PFSK-1 (cell line): ENCODE measurements around the gene ZNF746.

Source experiments
- FOXP2 ChIP-seq: optimal IDR thresholded peaks from 2 replicates; pipeline ENCODE3; 2011; ENCODE audit warnings: borderline replicate concordance, control low read depth, inconsistent platforms; ENCODE audit not compliant: insufficient read depth; ENCODE audit errors: extremely low read length, extremely low read depth
- TAF1 ChIP-seq: IDR thresholded peaks from 2 replicates; pipeline ENCODE4 v1.6.1; 2012; ENCODE audit warnings: low read length, control low read depth, borderline replicate concordance; ENCODE audit not compliant: insufficient read depth

DNA sequence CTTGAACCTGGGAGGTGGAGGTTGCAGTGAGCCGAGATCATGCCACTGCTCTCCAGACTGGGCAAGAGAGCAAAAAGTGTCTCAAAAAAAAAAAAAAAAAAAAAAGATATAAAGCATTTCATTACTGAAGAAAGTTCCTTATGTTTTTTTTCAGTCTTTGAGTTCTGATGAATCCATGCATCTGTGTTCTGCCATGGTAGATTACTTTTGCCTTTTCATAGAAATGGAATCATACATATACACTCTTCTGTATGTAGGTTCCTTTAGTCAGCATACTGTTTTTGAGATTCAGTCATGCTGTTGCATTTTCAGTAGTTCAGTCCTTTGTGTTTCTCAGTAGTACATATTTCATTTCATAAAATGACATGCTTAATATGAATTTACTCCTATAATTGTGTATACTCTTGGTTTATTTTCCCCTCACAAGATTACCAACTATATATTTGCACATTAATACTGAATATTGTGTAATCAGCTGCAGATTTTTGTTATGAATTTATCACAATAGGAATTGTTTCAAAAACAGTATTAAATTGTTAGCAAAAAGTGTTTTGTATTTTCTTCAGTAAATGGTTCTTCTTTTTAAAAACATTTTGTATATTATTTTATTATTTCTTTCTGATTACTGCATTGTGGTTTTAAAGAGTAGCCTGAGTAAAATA is 34.0 kb downstream of the ZNF746 start:
- TF ChIP-seq TAF1 (no peak), FOXP2 (no peak)
